Measurements from ENCODE around the gene PITPNC1.
"Not testable (repeated sequence)": the region's sequence is repeated elsewhere in the genome, so short reads cannot be mapped to it uniquely, and the experiment has no call there.

Gene PITPNC1

DNA sequence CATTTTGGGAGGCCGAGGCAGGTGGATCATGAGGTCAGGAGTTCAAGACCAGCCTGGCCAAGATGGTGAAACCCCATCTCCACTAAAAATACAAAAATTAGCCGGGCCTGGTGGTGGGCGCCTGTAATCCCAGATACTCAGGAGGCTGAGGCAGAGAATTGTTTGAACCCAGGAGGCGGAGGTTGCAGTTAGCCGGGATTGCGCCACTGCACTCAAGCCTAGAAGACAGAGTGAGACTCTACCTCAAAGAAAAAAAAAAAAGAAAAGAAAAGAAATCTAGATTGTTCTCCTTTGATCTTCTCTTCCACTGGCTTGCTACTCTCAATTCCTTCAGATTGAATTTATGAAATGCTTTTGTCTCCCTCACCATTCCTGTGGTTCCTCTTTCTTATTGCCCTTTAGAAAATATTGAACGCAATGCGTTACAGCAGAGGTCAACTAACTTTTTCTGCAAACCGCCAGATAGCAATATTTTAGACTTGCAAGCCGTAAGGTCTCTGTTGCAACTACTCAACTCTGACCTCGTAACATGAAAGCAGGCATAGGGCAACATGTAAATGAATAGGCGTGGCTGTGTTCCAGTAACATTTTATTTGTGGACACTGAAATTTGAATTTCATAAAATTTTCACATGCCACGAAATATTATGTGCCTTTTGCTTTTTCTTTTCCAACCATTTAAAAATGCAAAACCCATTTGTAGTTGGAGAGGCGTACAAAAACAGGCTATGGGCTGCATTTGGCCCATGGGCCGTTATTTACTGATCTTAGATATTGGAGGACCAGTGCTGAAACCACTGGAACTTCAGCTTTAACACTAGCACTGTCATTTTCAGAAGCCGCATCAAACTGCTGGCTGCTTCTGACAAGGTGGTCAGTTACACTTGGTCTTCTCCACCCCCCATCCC lies 24.8 kb downstream of the PITPNC1 start:
- DNase-seq, result no peak

GRCh38 chr17:67403065-67403464 lies 26.0 kb downstream of the PITPNC1 start:
- no peak for DNase-seq

DNA sequence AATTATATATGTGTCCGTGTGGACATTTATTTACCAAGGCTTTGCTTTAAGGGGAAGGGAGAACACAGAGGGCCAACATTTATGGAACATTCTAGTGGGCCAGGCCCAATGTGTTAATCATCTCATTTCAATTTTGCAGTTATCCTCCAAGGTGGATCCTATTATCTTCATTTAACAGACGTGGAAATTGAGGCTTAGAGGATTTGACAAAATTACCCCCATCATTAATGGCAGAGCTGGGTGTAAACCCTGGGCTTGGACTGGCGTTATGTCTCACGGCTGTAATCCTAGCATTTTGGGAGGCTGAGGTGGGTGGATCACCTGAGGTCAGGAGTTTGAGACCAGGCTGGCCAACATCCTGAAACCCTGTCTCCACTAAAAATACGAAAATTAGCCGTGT lies 26.4 kb downstream of the PITPNC1 start:
- DNase-seq, result no peak

- DNase-seq, result not testable (repeated sequence)
These were observed 31.4 kb downstream of the PITPNC1 start for GRCh38 chr17:67408455-67408830.

DNA sequence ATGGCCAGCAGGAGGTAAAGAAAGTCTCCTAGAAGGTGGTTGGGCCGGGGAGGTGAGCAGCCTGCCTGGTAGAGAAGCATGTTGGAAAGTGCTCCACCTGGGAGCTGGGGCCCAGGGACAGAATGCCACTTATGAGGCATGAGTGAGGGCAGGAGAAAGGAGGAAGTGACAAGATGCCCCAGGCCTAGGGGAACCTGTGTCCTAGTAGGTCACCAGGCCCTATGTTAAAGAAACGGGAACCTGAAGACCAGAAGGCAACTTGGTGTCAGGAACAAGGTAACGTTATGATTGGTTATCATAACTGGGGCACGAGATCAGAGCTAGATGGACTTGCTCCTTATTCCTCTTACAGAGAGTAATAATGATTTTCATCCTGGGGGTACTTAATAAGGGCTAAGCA lies 34.3 kb downstream of the PITPNC1 start:
- no peak for DNase-seq

DNA sequence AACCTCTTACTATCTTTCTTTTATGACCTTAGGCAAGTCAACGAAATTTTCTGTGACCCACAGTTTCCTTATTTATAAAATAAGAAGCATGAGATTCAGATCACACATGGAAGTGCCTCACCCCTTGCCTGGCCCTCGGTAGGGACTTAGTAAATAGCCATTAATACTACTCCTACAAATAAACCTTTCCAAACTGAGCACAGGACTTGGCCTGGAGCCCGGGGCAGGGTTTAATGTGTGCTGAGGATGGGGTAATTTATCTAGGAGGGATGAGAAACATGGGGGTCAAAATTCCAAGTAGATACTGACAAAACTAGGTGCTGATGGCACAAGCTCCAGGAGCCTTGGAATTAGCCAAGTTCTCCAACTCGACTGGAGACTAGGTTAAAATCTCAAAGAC lies 35.0 kb downstream of the PITPNC1 start:
- DNase-seq, result no peak

DNA sequence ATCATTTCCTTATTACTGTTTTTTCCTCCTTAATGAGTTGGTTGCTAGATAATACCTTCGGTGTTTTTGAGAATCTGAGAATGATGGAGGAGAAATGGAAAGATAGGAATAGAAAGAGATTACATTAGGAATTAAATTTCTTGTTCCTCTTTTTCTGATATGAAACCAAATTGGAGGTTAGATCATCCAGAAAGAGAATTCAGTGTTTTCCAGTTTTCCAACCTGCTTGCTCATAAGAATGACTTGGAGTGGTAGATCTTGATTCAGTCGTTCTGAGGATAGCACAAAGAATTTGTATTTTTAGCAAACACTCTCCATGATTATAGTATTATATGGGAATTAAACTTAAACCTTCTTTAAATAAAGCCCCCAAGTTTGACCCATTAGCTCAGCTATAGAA lies 35.9 kb downstream of the PITPNC1 start:
- no peak for DNase-seq

GRCh38 chr17:67413388-67413787 lies 36.3 kb downstream of the PITPNC1 start:
- no peak for DNase-seq

- no peak for DNase-seq
These were observed 37.0 kb downstream of the PITPNC1 start for GRCh38 chr17:67414130-67414529.

DNA sequence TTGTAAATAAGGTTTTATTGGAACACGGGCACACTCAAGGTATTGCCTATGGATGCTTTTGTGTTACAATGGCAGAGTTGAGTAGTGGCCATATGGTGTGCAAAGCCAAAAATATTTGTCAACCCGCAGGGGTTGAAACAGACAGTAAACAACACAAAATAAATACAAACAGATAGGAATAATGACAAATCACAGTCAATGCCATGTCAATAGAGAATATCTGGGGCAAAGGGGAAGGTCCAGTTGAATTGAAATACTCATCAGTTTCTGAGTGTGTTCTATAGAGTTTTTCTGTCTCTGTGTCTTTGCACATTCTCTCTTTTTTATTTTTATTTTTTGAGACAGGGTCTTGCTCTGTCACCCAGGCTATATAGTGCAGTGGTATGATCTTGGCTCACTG lies 37.5 kb downstream of the PITPNC1 start:
- no peak for DNase-seq

DNA sequence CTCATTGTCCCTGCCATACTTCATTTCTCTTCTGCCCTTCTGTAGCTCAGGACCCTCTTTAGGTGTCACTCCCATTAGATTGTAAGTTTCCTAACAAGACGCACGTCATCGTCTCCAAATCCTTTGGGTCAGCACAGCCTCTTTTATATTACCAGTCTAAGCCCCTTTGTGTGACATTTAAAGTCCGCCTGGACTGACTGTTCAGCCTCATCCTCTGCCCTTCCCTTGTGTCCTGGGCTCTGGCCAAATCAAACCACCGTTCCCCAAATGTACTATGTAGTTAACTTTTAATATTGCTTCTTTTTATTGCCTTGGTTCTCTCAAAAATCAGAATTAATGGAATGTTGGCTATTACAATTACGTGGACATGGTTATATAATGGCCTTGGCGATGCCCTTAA lies 38.2 kb downstream of the PITPNC1 start:
- DNase-seq, result no peak

DNA sequence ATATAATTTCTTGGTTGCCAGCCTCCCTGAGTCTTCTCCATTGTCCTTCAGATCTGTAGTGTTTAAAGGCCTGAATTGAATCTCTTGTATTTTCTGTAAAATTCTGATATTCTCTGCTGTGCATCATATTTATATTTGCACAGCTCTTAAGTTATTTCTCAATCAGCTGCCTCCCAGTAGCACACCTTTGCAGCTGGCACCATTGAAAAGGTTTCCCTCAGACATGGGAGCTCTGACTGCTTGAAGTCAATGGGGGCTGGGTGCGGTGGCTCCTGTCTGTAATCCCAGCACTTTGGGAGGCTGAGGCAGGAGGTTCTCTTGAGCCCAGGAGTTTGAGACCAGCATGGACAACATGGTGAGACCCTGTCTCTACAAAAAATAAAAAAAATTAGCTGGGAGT lies 40.4 kb downstream of the PITPNC1 start:
- no peak for DNase-seq

- DNase-seq, result no peak
These were observed 43.9 kb downstream of the PITPNC1 start for GRCh38 chr17:67420994-67421393.

- DNase-seq, result peak; percentile 93
These were observed 44.8 kb downstream of the PITPNC1 start for GRCh38 chr17:67421869-67422273.

DNA sequence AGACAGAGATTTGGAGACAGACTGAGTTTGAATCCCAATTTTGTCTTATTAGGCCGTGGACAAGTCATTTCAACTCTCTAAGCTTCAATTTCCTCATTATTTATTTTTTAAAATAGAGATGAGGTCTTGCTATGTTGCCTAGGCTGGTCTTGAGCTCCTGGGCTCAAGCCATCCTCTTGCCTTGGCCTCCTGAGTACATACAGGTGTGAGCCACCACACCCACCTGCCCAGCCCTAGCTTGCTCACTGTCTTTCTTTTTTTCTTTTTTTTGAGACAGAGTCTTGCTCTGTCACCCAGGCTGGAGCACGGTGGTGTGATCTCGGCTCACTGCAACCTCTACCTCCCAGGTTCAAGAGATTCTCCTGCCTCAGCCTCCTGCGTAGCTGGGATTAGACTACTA lies 45.2 kb downstream of the PITPNC1 start:
- peak; percentile 73 for DNase-seq

DNA sequence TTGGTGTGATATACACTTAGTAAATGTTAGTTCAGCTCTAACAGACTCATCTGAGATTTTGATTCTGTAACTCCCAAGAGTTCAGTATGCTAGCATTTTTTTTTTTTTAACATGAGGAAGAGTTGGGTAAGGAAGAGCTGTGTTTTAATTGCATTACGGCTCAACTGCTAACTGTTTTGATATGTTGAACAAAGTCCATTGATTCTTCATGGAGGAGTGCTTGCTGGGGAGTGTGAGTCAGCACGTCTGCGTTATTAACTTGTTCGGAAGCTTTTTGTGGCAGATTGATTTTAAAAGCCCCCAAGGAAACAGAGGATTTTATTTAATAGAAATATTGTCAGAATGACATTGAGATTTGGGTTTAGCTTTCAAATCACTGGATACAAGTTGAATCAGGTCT lies 45.8 kb downstream of the PITPNC1 start:
- no peak for DNase-seq

DNA sequence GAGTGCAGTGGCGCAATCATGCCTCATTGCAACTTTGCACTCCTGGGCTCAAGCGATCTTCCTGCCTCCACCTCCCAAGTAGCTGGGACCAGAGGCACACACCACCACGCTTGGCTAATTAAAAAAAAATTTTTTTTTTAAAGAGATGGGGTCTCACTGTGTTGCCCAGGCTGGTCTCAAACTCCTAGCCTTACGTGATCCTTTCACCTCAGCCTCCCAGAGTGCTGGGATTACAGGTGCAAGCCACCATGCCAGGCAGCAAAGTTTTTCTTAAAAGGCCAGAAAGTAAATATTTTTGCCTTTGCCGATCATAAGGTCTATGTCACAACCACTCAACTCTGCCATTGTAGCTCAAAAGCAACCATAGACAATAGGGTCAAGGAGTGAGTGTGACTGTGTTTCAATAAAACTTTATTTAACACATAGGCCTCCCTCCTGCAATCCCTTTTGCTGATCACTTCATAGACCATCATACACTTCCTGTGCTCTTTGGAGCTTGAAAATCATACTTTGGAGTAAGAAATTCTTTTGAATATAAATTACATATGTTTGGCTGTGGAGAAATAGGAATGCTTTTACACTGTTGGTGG lies 48.6 kb downstream of the PITPNC1 start:
- no peak for DNase-seq

DNA sequence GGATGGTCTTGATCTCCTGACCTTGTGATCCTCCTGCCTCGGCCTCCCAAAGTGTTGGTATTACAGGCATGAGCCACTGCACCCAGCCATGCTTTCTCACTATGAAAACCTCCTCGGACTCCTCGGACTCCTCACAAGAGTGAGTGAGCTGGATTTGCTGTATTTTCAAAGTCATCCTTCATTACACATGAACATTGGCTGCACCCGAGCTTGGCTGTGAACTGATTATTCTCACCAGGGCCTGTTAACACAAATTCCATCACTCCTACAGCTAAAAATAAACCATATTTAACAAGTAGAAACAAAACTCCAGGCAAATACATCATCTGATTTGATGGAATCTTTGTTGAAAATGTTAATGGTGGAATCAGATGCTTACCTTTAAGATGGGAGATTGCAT lies 50.3 kb downstream of the PITPNC1 start:
- no peak for DNase-seq

DNA sequence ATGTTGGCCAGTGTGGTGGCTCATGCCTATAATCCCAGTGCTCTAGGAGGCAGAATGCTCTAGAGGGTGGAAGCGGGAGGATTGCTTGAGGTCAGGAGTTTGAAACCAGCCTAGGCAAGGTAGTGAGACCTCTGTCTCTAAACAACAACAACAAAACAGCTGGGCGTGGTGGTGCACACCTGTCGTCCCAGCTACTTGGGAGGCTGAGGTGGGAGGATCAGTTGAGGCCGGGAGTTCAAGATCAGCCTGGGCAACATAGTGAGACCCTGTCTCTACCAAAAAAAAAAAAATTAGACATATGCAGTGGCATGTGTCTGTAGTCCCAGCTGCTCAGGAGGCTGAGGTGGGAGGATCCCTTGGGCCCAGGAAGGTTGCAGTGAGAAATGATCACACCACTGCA lies 53.4 kb downstream of the PITPNC1 start:
- not testable (repeated sequence) for DNase-seq

GRCh38 chr17:67431249-67432015 lies 54.4 kb downstream of the PITPNC1 start:
- peak; percentile 86 for DNase-seq

GRCh38 chr17:67433248-67433924 lies 56.3 kb downstream of the PITPNC1 start:
- DNase-seq, result no peak

GRCh38 chr17:67434061-67434525 lies 57.0 kb downstream of the PITPNC1 start:
- DNase-seq, result peak; percentile 83

DNA sequence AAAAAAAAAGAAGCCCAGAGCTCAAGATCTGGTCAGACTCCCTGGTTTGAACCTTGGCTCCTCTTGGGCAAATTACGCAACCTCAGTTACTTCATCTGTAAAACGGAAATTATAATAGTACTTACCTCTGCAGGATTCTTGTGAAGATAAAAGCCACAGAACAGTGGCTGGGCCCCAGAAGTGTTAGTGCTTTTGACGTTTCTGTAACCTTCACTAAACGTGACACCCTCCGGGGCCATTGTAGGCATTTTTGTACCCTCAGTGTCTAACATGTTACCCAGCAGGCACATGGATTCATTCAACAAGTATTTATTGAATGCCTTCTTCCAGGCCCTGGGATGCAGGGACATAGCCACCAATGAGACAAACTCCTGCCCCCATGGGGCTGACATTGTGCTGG lies 58.0 kb downstream of the PITPNC1 start:
- DNase-seq, result peak; percentile 92
